ENCODE results near the gene CEP19.

Gene CEP19

GRCh38 chr3:196707566-196707965, 4.5 kb downstream of the CEP19 start:
- DNase-seq: no peak

- DNase-seq: no peak
These were observed 5.3 kb downstream of the CEP19 start for GRCh38 chr3:196706731-196707130.

- no peak for DNase-seq
These were observed 5.7 kb downstream of the CEP19 start for GRCh38 chr3:196706327-196706726.

GRCh38 chr3:196700801-196701200, 11.2 kb downstream of the CEP19 start:
- DNase-seq: no peak

- no peak for DNase-seq
These were observed 12.3 kb downstream of the CEP19 start for GRCh38 chr3:196699749-196700148.

- no peak for DNase-seq
These were observed 14.8 kb downstream of the CEP19 start for GRCh38 chr3:196697270-196697669.

GRCh38 chr3:196695849-196696226, 16.2 kb downstream of the CEP19 start:
- DNase-seq: no peak

- no peak for DNase-seq
These were observed 16.9 kb downstream of the CEP19 start for GRCh38 chr3:196694941-196695848.

- DNase-seq: no peak
These were observed 17.8 kb downstream of the CEP19 start for GRCh38 chr3:196694202-196694638.

GRCh38 chr3:196691386-196691785, 20.7 kb downstream of the CEP19 start:
- no peak for DNase-seq

GRCh38 chr3:196689941-196690660, 21.9 kb downstream of the CEP19 start:
- no peak for DNase-seq

- no peak for DNase-seq
These were observed 23.7 kb downstream of the CEP19 start for GRCh38 chr3:196688349-196688748.

- DNase-seq: no peak
These were observed 25.6 kb downstream of the CEP19 start for GRCh38 chr3:196686436-196686835.

GRCh38 chr3:196684548-196685407, 27.3 kb downstream of the CEP19 start:
- peak; percentile 55 for DNase-seq

GRCh38 chr3:196677931-196678330, 34.1 kb downstream of the CEP19 start:
- no peak for DNase-seq

GRCh38 chr3:196677353-196677752, 34.7 kb downstream of the CEP19 start:
- no peak for DNase-seq

GRCh38 chr3:196673632-196674031, 38.4 kb downstream of the CEP19 start:
- DNase-seq: no peak

- DNase-seq: no peak
These were observed 41.7 kb downstream of the CEP19 start for GRCh38 chr3:196670339-196670738.

- DNase-seq: no peak
These were observed 44.8 kb downstream of the CEP19 start for GRCh38 chr3:196667056-196667825.

- no peak for DNase-seq
These were observed 45.8 kb downstream of the CEP19 start for GRCh38 chr3:196666001-196666867.

Measured in activated CD4-positive, alpha-beta T cell treated with anti-CD3 and anti-CD28 coated beads, Interleukin-2, amount 50 U/mL, for 1 hour (primary cell).